HCEC 1CT (cell line): ENCODE results near the gene C10orf90.

ENCODE experiments used
- DNase-seq: peaks from one replicate; pipeline ENCODE4 v3.0.0-alpha.2; 2017

The C10orf90 gene

DNA sequence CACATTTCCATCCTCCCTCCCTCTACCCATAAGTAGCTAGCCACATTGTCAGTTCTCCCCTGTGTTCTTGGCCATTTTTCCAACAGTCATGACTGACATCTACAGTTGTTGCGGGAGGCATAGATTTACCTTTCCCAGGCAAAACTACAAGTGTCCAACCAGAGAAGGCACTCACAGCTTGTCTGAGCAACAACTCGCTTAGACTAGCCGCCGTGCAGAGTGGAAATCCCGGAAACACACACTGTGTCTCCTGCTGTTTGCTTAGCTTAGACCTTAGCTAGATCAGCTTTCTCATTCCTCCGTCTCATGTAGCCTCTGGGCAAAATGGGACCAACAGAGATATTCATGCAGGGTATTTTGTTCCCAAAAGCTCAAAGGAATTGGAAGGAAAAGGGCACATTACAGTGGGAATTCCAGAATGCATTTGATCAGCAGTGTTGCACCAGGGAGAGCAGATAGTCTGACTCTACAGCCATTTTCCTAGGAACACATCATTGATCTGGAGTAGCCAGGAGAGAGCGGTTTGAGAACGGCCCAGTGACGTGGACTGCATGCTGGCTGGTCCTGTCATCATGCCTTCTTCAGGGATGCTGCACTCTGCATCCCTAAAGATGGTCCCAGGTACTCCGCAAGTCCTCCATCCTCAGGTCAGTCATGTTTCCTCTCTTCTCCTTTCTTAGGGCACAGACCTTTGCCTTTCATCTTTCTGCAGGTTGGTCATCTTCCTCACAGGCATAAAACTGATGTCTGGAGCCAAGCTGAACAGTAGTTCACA lies 89.4 kb downstream of the C10orf90 start:
- no peak for DNase-seq

DNA sequence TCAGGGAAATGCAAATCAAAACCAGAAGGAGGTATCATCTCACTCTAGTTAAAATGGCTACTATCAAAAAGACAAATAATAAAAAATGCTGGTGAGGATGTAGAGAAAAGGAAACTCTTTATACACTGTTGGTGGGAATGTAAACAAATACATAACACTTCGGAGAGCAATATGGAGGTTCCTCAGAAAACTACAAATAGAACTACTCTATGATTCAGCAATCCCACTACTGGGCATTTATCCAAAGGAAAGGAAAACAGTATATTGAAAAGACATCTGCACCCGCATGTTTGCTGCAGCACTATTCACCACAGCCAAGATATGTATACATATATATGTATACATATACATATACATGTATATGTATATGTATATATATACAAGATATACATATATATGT lies 94.2 kb downstream of the C10orf90 start:
- peak; percentile 23 for DNase-seq

DNA sequence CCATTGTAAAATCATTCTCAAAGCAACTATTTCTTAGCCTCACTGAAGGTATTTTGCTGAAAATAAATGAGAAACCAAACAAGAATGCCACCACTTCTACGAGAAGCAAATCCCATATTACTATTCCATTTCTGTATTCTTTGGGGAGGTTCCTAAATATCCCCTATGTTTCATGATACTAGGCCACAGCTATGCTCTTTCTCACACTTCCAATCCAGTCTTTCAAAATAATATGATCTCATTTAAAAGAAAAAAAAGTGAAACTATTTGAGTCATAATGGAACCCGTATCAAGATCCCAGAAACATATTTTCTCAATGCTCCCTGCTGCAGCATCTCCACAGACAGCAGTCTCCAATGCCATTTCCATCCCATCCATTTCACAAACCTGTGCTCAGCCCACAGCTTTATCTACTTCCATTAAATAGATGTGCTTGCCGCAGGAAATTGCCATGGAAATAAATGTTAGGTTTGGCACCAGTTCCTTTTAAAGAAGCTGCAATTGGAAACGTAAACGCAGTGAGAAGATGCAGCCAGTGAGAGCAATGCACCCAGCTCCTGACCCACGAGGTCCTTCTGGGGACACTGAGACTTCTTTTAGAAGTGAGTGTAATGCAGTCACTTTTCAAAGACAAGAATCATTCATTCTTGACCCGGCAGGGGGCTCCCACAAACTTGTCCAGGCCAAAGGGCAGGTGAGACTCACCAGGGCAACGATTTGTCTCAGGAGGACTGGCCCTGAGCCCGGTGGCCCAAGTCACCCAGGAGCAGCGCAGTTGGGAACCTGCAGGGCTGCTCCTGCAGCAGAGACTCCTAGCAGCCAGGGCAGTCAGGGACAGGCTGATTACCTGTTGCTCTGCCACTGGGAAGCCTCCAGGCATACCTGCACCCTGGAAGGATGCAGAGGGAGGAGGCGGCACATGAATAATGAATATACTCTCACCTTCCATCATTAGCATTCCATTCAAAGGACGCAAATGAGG lies 99.6 kb downstream of the C10orf90 start:
- no peak for DNase-seq

DNA sequence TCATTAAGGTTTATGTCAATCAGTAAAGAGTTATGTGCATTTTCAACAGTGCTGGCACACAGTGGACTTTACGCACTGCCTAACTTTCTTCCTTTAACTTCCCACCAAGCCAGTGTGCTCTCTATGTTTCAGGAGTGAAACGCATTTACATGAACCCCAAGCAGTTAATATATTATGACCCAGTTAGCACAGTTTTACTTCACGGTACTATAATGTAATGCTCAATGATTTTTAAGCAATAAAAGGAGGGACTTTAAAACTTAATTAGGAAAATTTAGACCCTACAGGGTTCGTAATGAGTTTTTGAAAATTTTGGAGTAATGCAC lies 100.3 kb downstream of the C10orf90 start:
- DNase-seq = no peak

DNA sequence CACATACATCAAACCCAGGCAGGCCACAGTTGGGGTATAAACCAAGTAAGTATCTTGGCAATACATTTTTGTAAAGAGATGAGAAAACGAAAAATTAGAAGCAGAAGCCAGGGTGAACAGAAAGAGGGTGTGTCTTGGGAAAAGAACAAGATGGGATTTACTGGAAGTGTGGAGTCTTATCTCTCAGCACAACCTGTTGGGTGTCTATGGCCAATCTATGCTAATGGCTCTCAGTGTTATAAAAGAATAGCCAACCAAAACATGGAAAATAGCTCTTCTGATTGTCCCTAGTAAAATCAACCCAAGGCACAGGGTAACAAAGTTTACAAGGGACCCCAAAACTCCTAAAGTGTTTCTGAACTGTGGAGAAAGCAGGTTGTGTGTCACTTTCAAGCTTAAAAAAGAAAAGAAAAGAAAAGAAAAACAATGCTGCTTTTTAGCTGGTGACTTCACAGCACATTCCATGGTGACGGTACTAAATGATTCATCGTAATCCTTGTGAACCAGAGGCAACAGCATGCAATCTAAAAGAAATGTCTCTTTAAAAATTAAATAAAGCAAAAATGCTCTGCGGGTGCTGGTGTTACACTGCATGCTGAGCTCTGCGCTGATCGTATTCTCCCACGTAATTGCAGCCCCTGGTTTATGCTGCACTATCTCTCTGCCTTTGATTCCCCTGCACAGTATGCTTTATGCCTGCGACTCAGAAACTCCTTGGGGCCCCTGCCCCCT lies 100.8 kb downstream of the C10orf90 start:
- peak; percentile 74 for DNase-seq

DNA sequence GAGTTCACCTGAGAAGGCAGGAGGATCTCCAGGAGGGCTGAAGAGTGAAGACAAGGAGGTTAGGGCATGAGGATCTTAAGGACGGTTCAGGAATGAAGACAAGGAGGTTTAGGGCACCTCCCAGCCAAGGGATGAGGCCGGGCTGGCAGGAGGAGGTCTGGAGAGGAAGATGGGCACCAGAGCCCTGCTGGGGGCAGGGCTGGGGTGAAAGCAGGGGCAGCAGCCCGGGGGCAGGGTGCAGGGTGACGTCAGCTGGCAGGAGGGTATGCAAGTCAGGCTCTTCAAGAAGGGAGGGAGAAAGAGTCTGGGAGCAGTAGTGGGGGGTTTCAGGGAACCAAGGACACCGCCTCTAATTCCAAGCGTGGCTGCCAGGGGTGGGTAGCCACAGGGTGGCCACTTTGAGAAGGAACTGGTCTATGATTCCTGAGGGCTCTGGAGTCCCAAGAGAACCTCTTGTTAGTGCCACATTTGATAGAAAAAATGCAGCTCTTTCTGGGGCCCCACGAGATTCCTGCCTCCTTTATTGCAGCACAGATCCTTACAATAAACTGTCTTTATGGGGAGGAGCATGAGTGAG lies 101.6 kb downstream of the C10orf90 start:
- no peak for DNase-seq

DNA sequence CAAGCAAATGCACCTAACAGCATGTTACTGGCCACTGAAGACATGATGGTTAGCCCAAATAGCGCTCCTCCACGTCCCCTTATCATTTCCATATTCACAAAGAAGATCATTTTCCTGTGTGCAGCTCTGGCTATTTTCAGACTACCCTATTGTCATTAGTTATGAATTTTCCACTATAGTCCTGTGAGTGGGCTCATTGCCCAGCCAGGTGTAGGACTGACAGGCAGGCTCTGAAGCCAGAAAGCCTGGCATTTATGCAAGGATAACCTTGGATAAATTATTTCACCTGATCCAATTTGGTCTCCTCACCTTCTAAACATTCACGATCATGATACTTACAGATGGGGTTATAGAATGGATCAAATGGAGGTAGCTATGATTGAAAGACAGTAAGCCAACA lies 104.6 kb downstream of the C10orf90 start:
- no peak for DNase-seq

DNA sequence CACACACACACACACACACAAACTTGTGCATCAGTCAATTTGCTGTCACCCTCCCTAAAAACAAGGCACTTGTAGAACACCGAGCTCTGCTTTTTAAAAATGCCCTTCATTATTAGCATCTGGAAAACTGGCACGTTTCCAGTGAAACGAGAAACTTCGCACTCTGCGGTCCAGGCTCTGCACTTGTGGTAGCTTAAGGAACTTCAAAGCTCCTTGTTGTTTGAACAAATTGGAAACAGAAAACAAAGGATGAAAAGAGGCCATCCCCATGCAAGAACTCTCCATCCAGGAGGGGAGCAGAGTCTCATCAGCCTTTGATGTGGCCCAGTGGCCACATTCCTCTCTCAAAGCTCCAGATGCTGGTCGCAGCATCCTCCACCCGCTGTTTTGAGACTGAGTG lies 105.1 kb downstream of the C10orf90 start:
- DNase-seq = no peak

DNA sequence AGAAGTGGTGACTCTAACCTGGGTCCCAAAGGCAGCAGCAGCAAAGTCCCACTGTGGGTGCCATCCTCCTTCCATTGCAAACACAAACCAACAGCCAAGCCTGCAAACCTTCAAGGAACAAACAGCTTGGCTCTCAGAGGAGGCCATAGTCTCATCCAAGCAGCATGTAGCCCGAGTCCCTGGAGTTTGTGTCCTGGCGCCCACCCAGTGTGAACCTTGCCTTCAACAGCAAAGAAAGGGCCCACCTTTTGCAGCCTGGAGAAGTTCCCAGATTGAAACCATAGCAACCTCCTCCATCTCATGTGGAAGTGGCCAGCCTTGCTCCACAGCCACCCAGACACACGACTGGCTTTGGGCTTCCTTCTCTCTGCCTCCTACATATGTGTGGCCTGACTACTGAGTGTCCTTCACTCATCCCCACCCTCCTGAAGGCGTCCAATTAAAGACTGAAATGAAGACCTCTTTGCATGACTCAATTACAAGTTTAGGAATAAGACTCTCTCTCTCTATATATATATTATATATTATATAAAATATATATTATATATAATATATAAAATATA lies 106.1 kb downstream of the C10orf90 start:
- DNase-seq = no peak

DNA sequence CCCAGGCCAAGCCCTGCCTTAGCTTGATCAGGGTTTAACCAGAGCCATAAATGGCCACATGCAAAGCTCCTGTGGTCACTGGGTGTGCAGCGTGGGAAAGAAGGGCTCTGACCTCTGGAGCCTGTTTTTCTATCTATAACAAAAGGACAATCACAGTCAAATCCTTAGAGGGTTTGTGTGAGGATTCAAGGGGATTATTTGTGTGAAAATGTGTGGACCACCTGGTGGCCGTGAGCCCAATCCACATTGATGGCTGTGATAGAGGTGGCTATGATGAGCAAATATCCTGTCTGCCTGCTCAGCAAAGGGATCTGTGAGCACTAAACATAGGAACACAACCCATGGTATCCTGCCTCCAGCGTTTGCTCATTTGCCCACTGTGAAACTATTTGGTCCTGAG lies 107.1 kb downstream of the C10orf90 start:
- DNase-seq = no peak

DNA sequence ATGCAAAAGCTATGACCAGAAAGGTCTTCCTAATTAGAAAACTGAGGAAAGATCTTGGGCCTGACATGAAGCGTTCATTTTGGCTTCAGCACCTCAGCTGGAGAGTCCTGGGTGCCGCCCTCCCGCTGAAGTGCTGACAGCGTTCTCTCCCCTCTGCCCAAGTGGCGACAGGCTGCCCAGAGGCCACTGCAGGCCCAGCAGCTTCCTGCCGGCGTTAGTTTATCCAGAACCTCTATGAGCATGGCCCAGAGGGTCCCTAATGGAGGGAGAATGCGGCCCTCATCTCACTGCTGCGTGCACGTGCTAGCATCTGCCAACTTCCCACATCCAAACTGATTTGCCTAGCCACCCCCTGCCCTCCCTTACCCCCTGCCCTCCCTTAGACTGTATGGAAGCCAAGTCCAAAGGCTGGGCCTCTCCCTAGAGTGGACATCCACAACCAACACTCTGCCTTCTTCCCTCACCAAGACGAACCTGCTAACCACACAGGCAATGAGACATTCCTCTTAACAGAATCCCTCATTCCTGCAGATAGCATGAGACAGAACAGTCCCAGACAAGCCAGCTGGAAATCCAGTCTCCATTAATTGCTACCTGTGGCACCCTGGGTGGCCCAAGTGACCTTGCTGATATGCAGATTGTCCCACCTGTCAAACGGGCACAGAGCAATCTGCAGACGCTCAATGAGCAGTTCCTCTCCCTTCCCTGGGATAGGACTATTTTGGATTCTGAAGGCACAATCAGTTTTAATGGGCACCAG lies 108.4 kb downstream of the C10orf90 start:
- no peak for DNase-seq

DNA sequence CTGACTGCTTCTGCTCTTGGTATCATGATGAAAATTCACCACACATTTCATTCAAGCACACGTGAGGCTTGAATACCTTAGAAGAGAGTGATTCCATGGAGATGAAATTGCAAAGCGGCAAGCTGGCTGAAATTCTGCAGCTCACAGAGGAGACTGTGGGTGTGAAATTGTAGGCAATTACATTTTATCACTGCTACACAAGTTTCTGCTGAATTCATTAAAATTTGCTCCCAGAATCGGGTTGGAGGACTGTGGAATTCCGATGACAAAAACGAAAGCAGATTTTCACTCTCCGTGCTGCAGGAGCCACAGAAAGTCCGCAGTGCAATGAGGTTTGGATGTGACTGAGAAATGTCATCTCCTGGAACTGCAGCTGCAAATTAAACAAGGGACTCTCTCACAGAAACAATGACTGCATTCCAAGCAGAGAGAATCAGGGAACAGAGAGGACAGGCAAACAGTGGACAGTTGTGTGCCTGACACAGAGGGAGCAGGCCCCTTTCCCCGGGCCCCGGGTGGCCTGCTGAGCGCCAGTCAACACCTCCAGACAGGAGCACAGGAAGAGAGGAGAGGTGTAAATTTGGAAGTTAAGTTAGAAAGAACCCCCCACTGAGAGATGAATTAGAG lies 109.1 kb downstream of the C10orf90 start:
- DNase-seq = no peak

DNA sequence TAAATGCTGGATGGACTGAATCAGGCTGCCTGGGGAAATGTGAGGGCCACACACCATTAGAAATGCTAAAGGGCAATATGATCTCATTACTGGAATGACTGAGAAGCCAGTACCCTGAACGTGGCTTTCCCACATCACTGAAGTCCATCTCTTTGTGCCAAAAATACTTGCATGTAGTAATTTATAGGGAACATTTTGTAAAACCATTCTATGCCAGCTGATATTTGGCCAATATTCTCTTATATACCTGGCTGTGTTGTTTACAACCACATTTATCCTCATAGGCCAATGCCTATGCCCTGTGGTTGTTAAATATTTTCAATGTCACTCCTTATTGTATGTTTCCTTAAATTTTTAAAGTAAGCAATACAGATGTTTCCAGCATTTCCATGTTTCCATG lies 111.6 kb downstream of the C10orf90 start:
- no peak for DNase-seq

DNA sequence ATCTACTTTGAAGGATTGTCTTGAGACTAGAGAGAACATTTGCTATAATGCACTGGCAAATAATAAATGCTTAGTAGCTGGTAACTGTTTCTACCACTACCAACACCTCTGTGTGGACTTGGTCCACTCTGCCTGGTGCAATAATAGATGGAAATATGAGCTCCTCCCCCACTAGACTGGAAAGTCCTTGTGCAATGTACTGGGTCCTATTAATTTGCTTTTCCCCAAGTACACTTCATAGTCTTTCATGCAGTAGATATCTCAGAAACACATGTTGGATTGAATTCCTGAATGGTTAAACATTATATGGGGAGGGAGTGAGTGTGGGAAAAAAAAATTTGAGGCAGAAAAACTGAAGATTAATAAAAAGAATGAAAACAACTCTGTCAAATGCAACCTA lies 119.3 kb downstream of the C10orf90 start:
- DNase-seq = no peak

DNA sequence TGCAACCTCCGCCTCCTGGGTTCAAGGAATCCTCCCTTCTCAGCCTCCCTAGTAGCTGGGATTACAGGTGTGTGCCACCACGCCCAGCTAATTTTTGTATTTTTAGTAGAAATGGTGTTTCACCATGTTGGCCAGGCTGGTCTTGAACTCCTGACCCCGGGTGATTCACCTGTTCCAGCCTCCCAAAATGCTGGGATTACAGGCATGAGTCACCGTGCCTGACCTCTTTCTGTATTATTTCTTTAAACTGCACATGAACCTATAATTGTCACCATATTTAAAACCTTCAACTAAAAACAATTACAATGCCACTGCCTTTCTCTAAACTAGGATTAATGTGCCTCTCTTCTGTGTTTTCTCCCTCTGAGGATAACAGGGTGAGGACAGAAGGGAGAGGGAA lies 119.9 kb downstream of the C10orf90 start:
- peak; percentile 24 for DNase-seq

DNA sequence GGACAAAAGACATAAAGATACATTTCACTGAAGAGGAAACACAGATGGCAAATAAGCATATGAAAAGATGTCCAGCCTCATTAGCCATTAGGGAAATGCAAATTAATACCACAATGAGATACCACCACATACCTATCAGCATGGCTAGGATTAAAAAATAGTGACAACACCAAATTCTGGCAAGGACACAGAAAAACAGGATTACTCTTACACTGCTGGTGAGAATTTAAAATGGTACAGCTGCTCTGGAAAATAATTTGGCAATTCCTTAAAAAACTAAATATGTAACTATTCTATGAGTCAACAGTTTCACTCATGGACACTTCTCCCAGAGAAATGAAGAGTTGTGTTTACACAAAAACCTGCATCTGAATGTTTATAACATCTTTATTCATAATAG lies 121.1 kb downstream of the C10orf90 start:
- DNase-seq = peak; percentile 44

DNA sequence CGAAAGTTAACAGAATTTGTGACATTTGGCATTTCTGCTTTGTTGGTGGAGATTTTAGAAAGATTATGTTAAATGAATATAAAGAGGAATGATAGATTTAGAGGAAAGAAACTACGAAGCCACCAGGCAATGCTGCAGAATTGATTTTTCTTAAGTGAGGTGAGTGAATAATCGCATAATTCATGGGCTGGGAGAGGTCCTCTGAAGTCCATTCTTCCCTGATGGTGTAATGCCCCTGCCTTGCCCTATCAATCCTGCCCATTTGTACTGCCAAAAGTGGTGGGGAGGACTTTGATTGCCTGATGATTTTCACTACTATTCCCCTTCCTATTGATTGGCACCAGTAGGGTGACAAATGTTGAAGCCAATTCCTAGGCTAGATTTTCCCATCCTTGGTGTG lies 125.9 kb downstream of the C10orf90 start:
- no peak for DNase-seq

DNA sequence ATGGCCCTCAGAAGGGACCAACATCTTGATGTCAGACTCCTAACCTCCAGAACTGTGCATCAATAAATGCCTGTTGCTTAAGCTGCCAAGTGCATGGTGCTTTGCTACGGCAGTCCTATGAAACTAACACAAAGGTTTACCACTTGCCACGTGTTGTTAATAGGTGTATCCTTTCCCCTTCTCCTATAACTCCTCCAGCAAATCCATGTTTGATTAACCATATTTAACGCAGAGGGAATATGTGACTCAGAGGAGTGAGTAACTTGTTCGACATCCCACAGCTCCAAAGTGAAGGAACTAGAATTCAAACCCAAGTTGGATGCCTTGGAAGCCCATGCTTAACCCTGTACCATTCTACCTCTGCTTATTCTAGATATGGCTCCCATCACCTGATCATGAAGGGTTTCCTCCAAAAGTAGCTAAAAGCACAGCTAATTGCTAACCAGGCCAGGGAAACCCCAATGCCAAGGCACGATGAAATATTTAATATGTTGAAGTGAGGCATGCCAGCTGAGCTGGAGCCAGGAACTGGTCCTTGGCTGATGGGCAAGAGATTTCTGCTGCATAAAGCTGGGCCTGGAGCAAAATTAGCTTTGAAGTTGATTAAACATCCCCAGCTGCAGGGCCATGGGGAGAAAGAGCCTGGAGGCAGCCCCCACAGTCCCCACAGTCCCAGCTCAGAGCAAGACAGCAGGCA lies 131.9 kb downstream of the C10orf90 start:
- no peak for DNase-seq

DNA sequence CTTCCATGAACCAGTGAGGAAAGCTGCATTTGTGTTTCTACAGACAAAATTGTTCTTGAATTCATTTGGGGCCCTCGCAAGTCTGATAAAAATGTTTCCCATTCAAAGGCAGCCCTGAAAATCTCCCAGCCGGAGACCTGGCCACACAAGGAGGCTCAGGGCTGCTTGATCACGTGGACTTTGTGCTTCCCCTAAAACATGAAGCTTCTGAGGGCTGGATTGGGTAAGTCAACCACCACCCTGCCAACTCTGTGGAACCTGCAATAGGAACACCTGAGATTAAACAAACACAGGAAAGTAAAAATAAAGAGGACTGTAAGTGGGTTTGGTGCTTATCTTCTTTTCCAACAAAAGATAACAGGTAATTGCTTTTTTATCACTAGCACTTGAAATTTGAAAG lies 133.8 kb downstream of the C10orf90 start:
- DNase-seq = no peak

DNA sequence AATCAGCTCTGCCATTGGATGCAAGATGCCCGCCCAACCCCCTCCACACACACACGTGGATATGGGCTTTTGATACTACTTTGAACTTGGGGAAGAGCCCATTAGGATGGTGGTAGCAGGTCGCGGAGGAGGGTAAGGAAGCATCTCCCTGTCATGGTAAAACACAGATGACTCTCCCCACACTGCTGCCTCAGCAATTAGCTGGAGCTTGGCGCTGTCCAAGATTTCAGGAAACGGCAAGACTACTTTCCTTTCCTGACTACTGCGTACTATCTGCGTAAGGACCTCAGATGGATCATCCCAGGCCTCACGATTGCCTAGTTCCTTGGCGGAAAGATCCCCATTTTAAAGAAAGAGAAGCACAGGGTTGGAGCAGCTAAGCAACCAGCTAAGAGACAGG lies 134.3 kb downstream of the C10orf90 start:
- DNase-seq = no peak

DNA sequence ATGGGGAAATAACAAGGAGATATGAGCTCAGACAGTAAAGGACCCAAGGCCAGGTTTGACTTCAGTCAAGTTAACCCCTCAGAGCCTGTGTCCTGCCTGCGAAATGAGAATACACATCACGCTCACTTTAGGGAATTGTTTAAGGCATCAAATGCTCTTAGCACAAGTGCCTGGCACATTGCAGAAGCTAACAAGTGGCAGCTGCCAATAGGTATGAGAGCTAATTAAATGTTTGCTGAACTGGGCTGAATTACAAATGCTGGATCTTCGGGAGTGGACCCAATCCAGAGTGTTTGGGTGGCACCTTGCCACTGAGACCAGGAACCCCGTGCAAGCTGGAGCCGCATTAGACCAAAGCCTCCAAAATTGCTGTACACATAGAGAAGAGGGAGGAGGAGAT lies 136.8 kb downstream of the C10orf90 start:
- no peak for DNase-seq
